GM21825 (cell line): Measurements from ENCODE around the gene GNG4.

Source experiments
- ATAC-seq: cut with Tn5 transposase; IDR thresholded peaks from one replicate; pipeline ENCODE4 v1.9.1; 2021; ENCODE audit warnings: mild to moderate bottlenecking, moderate library complexity; ENCODE audit not compliant: unreplicated experiment

Gene GNG4

DNA sequence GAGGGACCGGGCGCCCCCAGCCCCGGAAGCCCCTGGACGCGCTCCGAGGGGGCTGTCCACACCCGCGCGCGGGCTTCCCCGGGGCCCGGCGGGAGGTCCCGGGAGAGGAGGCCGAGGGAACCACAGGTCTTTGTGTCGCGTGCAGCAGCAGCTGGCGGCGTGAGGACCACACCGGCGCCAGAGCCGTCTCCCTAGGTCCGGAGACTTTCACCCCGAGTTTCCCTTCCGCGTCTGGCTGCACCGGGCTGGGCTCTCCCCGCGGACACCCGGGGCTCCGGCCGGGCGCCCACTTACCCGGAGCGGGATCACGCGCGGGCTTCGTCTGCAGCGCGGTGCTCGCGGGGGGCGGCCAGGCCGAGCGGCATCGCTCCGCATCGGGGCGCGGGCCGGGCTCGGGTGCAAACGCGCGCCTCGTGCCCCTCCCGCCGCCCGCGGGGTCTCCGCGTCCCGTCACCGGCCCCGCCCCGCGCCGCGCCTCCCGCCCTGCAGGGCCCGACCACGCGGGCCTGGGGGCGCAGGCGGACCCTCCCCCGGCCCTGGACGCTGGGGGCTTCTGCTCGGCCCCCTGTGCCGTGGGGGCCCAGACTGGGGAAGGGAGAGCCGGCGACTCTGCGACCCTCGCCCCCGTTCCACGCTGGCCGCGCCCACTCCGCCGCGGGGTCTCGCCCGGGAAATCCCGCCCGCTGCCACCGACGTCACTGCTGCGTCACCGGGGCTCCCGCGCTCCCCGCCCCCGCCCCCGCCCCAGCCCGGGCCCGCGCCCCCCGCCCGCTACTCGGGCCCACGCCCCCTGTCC, at the start of gene GNG4:
GNG4 (minus strand) TSS at position 417 of the 796 bp plus-strand sequence. CDS start 65,946 bp downstream, outside the sequence.
- ATAC-seq, result no peak

DNA sequence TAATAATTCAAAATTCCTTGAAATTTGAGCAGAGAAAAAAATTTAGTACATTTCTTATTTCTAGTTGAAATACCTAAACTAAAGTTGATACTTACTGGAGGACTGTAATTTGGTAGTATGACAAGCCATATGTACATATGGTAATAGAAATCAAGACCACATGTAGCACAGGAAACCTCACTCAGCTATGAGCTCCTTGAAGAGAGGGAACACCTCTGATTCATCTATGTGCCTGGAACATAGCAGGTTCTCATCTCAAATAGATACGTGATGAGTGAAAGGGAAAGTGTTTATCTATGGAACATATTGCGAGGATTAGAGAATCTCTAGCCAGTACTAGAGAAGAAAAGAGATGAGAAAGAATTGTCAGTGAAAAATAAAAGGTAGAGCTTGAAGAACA, 47.9 kb upstream of the GNG4 start:
- no peak for ATAC-seq

DNA sequence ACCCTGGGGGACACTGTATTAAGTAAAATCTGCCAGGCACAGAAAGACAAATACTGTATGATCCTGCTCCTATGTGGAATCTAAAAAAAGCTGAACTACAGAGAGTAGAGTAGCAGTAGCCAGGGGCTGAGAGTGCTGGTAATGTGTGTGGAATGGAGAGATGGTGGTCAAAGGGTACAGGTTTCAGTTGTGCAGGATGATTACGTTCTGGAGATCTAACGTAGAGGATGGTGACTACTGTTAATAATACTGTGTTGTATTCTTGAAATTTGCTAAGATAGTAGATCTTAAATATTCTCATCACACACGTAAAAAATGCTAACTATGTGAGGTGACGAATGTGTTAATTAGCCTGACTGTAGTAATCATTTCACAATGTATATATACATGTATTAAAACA, 39.8 kb upstream of the GNG4 start:
- no peak for ATAC-seq

DNA sequence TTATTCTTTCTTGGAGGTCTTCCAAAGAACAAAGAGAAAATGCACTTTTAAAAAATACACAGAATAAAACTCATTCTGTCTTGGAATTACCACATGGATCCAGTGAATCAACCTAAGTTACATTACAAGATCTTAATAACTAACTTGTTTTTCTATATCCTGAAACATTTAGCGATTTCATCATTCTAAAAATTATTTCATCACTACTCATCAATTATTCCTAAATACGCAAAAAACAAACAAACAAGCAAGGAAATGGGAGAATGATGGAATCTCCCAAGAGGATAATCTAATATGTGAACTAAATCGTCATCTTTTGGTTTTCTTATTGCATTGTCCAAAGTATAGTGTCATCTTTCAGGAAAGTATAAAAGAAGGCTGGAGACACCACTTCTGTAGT, 38.5 kb upstream of the GNG4 start:
- ATAC-seq, result no peak

DNA sequence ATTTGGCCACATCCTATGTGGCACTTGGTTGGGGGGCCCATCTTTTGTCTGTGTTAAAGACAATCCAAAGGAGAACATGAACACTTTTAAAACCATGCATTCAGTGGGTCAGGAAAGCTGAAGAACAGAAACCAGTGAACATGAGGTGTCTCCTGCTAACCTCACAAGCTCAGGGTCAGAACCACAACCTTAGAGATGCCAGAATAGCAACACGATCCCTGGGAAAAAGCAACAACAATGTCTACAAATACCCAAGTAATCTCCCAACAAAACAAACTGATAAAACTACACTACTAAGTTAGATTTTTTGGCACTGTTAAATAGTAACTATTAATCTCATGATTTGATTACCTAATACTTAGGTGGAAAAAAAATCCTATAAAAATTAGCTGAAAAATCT, 34.1 kb upstream of the GNG4 start:
- no peak for ATAC-seq

DNA sequence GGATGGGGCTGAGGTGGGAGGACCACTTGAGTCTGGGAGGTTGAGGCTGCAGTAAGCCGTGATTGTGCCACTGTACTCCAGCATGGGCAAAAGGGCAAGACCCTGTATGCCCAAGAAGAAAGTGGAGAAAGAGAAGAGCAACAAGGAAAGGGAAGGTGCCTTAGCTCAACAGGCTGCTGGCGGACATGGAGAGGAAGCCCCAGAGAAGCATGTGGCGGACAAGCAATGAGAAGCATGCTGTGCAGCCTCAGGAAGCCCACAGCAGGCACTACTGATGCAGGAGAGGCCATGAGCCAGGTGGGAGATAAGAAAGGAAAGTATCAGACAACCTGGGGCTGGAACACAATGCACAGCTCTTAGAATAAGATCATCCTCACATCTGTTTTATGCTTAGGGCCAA, 32.6 kb upstream of the GNG4 start:
- no peak for ATAC-seq

DNA sequence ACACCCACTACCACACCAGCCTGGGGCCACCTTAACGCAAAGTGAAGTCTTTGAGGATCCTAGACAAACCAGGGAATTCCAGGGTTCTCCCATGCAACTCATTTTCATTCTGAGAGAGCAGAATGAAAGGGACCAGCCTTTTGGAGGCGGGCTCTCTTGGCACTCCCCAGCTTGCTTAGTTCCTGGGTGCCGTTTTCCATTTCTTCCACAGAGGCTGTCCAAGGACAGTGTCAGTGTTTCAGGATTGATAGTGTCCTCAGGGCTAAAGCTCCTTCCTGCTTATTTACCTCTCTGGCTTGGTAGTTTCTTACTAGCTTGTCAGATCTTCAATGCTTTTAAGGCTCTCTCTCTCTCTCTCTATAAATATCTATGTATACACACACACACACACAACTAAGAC, 30.1 kb upstream of the GNG4 start:
- no peak for ATAC-seq

DNA sequence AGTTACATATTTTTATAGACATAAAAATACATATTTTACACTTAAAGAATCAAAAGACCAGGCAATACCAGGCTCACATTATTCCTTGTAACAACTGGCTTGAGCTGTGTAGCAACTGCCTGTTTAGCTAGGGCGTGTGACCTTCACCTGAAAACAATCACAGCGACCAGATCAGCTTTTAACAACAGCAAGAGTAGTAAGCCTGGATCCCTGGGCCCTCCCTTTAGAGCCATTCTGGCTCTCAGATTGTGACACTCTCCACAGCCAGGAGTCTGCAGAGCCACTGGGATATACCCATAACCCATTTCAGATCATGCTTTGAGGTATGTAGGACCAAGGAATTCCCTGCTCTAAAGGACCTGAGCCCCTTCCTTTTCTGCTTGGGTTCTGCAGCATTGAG, 29.4 kb upstream of the GNG4 start:
- no peak for ATAC-seq

DNA sequence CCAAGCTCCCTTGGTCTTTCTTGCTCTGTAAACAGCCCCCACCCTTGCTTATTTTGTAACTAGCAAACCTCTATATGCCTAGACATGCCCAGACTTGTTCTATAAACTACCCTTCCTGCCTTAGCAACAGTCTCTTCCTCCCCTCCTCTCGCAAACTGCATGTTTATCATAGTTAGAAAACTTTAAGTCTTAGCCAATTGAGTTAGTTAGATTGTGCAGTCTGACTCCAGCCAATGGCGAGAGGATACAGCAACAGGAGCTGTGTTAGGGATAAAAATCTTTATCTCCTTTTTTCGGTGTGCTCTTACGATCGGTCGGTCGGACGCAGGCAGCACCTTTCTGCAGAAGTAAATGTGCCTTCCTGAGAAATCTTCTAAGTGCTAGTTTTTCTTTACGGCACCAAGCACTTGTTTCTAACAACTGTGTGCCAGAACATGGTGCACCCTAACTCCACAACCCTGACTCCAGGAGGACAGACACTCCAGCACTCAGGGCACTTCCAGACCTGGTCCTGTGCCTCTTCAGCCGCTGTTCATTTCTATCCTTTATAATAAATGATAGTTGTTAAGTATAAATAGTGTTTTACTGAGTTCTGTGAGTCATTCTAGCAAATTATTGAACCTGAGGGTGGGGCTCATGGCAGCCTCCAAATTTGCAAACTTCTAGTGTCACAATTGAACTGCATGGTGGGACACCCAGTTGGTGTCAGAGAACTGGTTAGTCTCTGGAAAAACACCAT, 25.7 kb upstream of the GNG4 start:
- ATAC-seq, result no peak

DNA sequence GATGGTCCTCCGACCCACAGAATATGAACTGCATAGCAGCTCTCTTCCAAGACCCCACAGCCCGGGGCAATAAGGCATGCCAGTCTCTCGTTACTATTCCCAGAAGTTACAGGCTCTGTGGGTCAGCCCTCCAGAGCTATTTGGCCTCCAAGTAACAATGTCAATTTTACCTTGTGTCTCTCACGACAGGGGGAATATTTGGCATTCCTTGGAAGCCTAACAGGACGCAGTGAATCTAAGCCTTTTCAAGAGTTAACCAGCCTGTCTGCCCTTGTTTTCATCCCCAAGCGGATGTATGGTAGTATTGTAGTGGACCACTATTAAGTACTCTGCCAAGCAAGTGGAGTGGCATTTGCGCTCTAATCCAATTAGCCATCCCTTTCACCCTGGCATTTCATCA, 24.4 kb upstream of the GNG4 start:
- no peak for ATAC-seq

DNA sequence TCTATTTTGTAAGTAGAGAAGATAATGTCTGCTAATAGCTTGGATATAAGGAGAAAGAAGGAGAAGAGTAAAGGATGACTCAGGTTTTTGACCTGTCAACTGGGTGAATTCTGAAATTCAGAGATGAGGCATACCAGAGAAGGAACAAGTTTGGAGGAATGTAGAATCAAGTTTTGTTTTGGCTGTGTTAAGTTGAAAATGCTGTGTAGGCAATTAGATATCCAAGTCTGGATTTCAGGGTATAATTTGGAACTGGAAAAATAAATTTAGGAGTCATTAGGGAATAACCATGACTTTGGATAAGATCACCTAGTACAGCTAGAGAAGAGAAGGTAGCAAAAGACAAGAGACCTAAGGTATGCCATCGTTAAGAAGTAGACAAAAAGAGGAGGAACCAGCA, 22.4 kb upstream of the GNG4 start:
- no peak for ATAC-seq

DNA sequence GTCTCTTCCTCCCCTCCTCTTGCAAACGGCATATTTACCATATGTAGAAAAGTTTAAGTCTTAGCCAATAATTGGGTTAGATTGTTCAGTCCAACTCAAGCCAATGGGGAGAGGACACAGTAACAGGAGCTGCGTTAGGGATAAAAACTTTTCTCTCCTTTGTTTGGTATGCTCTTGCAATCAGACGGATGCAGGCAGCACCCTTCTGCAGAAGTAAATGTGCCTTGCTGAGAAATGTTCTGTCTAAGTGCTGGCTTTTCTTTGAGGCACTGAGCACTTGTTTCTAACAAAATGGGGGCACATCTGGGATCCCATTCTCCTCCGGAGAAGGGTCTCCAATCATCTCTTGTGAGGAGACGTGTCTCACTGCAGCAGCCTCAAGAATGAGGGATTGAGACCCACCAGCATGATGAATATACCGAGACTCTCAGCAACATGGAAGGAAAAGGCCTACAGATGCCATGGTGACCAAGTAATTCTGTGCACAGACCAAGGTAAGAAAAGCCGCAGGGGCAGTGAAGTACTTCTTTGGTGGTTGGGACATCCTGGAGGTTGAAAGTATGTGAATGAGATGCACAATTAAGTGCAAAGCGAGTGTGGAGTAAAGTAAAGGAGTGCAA, 20.7 kb upstream of the GNG4 start:
- no peak for ATAC-seq

DNA sequence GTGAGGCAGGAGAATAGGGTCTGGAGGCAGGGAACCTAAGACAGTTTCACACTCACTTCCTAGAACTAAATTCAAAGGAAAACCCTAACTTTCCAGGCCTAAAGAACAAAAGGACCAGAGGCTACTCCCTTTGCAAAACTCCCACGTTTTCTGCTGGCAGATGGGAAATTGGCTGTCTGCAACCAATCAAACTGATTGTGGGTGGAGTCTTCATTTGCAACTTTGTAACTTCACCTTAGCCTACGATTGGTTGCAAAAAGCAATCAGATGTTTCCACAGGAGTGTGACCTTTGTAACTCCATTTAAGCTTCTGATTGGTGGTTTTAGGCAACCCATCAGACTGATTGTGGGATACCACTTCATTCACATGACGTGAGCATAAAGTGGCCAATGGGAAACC, 19.7 kb upstream of the GNG4 start:
- no peak for ATAC-seq

DNA sequence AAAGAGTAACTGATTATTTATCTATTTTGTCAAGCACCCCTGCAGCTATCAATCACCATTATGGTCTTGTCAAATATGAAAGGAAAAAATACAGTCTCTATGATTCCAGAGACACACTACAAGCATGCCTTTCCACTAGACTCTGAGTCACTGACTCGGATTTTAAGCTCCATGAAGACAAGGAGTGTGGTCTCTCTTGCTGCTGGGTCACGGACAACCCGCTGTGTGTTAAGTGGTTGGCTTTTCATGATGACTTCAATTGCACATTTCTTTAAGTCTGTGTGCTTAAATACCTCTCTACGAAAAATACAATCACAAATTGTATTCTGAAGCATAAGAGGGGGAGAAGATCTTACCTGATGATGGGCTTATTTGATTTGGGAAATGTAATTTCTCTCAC, 14.0 kb upstream of the GNG4 start:
- ATAC-seq, result no peak

DNA sequence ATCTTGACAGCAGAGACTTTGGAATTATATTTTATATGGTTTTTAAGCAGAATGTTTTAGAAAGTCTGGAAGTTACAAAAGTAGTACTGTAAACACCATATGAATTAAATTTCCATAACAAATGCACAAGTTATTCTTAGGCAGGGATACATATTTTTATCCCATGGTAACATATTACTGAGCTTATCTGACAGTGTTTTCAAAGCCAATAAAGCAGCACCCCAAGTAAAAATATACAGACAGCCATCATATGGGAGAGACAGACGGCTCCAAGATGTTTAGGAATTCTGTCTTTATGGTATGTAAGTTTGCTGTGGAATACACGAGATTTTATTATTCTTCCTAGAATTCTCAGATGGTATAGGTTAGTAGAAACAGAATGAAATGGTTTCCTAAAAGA, 12.0 kb upstream of the GNG4 start:
- no peak for ATAC-seq

DNA sequence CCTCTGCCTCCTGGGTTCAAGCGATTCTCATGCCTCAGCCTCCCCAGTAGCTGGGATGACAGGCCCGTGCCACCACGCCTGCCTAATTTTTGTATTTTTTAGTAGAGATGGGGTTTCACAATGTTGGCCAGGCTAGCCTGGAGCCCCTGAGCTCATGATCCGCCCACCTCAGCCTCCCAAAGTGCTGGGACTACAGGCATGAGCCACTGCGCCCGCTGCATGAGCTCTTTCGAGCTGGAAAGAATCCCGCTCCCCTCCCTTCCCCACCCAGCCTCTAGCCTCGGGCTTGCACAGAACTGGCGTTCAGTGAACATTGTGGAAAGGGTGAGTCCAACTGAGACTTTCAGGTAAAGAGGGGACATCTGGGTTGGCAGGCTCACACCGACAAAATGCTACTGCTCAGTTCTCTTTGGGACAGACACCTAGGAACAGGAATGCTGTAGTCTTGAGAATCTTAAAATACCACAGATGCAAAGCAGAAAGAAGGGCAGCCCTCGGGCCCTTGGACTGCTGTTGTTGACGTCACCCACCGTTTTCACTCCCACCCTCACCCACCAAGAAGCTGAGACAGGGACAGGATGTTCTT, 9.7 kb upstream of the GNG4 start:
- no peak for ATAC-seq

DNA sequence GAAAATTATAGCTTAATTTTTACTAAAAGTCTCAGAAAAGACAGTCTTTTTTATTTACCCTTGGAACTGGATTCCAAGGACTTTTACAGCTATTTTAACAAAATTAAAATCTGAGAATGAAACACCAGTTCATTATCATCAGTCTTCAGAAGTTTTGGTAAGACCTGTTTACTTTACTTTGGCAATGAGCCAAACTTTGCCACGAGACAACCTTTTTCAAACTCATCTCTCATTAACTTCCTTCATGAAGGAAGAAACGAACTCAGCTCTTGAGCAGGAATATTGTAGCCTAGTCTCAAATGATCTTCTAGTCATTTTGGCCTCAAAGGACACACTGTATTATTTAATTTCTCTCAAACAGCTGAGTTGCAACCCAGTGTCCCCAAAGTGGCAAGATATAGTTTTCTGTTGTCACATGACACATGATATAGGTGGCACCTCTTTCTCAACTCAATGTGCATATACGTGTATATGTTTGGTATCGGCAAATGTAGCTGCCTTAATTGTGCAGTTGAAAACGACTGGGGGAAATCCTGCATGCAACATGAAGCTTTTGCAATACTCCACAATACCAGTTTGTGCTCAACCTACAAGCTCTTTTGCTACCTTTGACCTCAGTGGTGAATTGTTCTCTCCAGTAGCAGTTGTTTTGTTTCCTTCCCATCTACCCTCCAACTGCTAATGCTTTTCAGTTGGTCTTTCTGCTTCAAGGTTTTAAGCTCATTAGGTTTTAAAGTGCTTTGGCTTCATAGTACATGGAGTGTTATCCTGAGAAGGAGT, 8.4 kb upstream of the GNG4 start:
- ATAC-seq, result no peak

DNA sequence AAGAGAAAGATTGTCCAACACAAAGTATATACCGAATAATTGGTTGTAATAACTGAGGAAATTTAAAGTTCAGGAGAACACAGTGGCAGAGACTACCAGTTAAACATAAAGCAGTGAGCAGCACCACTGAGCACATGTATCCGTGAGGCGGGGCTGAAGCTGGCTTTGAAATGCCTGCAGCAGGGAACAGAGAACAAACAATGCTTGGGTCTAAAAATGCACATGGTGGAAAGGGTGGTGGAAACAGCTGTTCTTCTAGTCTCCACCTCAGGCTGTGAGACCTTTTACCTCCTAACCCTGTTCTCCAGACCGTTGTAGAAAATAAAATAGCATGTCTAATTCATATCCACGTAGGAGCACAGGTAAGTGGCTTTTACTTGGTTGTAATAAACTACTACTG, 7.7 kb upstream of the GNG4 start:
- ATAC-seq, result no peak

DNA sequence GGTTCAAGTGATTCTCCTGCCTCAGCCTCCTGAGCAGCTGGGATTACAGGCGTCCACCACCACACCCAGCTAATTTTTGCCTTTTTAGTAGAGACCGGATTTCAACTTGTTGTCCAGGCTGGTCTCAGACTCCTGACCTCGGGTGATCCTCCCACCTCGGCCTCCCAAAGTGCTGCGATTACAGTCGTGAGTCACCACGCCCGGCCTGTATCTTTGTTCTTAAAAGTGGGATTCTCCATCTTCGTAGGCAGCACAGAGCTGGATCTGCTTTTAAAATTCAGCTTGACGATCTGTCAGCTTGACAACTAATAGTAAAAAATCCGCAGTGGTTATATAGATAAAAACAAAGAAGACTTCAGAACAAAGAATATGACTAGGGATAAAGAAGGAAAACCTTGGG, 2.8 kb upstream of the GNG4 start:
- ATAC-seq, result no peak

DNA sequence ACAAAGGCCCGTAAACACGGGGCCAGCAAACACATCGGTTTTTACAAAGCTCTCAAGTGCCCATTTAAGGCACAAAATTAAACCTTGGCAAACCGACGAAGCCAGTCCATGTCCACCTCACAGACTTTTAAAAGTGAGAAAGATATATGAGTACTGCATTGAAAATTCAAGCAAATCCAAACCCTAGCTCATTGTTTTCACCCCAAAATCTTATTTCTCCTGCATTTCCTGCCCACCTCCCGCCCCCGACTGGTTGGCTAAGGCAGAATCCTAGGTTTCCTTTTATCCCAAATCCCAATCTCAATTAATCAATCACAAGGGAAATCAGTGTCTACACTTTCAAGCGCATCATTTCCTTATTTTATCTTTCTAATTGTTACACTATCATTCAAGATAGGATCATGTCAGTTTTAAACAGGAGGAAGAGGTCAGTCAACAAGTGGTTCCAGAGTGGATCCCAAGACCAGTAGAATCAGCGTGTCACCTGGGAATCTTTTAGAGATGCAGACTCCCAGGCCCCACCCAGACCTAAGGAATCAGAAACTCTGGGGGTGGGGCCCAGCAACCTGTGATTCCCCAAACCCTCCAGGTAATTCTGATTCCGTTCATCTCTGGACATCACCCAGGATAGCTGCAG, 1.7 kb upstream of the GNG4 start:
- no peak for ATAC-seq
